DMS153 treated with DMSO at 0.1 percent for 48 hours (cell line): ENCODE measurements around the gene FAM174C.
"Not testable (repeated sequence)": the region's sequence is repeated elsewhere in the genome, so short reads cannot be mapped to it uniquely, and the experiment has no call there.

Experiments
- DNase-seq: peaks from one replicate; lab custom pipeline; 2025; ENCODE audit not compliant: unreplicated experiment; lab: John Stamatoyannopoulos, UW

FAM174C gene

DNA sequence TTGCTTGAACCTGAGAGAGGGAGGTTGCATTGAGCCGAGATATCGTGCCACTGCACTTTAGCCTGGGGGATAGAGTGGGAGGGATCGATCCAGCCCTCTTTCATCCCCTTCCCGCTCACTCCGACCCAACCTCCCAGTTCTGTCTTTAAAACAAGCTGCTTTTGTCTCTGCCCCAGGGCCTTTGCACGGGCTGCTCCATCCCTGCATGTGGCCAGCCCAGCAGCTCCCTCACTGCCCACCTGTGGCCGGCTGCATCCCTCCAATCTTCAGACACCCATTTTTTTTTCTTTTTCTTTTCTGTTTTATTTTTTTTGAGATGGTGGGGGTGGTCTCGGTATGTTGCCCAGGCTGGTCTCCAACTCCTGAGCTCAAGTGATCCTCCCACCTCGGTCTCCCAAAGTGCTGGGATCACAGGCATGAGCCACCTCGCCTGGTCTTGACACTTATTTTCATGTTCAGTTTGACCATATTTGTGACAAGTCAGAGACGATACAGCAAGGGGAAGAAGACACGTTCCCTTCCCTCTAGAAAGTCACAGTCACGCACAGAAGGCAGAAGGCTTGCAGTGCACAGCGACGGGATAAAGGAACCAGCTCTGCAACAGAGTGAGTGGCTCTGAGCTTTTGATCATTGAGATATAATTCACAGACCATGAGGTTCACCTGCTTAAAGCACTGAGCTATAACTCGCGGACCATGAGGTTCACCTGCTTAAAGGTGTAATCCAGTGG, 42.1 kb downstream of the FAM174C start:
- DNase-seq = no peak

DNA sequence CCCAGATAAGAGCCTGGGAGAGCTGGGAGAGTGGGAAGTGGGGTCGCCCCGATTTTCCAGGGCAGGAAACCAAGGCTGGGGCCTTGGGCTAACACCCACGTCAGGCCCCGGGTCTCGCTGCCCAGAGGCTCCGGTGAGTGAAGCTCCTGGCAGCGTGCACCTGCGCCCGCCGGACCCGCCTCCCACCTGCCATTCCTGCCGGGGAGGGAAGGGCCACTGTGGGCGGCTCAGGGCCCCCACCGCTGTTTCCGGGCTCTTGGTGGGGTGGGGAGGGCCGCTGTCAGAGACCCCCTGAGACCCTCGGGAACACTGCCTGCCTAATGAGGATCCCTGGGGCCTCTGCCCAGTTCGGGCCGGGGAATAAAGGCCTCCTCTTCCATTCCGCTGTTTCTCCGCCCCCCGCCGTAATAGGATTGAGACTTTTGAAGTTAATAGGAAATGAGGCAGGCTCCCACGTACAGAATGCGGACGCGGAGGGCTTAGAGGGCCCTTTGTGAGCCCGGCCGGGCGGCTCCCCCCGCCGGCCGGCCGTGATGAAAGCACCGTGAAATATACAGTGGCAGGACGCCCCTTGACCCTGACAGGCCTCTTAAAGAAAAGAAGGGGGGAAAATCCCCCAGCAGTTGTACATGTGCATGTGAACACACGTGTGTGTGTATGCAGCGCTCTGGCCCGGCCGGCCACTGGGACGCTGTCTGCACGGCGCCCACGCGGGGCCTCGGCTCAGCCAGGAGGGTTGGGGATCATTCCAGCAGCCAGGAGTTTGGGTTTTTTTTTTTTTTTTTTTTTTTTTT, 43.5 kb downstream of the FAM174C start:
- no peak for DNase-seq

DNA sequence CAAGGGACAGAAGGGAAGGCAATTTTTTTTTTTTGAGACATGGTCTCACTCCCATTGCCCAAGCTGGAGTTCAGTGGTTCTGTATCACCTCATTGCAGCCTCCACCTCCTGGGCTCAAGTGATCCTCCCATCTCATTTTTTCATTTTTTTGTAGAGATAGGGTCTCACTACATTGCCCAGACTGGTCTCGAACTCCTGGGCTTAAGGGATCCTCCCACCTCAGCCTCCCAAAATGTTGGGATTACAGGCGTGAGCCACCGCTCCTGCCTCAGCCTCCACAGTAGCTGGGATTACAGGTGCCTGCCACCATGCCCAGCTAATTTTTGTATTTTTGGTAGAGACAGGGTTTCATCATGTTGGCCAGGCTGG, 44.9 kb downstream of the FAM174C start:
- not testable (repeated sequence) for DNase-seq

DNA sequence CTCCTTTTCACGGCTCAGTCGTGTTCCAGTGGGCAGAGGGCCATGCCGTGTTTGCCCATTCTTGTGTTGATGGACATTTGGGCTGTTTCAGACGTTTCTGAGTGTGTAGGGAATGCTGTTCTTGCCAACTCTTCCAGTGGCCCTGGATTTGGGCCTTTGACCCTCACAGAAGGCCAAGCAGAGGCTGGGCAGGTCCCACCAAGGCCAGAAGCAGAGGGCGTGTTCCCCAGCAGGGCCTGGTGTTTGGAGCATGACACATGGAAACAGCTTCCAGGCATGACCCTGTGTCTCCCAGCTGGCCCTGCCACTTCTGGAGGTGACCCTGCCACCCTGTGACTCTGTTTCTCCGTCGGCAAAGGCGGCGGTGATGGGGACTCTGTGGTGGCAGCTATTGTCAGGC, 46.2 kb downstream of the FAM174C start:
- no peak for DNase-seq

DNA sequence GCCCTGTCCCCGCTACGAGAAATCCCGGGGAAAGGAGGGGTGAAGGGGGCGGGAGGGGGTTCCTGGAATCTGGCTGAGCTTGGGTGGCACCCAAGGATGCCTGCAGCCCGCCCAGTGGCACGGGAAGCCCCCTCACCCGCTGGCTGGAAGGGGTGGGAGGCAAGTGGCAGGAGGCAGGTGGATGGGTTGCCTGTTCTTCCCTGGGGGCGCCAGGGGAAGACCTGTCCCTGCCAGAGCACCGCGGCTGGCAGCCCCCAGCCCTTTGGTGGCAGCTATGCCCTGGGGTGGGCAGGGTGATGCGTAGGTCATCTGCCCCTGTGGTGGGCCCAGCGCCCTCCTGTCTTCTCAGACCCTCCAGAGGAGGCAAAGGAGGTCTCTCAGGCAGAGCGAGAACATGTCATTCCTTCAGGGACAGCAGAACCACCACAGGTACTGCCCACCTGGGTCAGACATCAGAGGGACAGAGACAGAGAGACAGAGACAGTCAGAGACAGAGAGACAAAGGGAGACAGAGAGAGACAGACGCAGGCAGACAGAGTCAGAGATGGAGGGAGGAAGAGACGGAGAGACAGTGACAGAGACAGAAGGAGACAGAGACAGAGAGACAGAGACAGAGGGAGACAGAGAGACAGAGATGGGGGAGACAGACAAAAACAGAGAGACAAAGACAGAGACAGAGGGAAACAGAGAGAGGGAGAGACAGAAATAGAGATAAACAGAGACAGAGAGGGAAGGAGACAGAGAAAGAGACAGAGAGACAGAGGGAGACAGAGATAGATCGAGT, 47.1 kb downstream of the FAM174C start:
- DNase-seq = no peak

DNA sequence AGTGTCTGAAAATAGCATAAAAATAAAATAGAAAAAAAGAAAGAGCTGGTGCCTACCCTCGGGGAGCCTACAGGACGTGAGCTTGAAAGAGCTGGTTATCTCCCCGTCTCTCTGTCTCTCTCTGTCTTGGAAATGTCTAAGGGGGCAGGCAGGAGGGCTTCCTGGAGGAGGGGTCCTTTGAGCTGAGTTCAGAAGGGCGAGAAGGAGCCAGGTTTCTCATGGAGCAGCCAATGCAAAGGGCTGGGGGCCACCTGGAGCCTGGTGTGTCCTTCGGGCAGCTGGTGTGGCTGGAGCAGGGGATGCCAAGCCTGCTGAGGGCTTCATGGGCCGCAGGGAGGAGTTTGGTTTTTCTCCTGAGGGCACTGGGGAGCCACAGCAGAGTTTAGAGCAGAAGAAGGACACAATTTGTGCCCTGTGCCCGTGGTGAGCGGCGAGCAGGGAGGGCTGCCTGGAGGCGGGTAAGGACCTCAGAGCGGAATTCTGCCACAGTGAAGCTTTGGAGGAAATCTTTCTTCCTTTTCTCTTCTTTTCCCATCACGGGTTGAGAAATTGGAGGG, 49.0 kb downstream of the FAM174C start:
- DNase-seq = no peak

DNA sequence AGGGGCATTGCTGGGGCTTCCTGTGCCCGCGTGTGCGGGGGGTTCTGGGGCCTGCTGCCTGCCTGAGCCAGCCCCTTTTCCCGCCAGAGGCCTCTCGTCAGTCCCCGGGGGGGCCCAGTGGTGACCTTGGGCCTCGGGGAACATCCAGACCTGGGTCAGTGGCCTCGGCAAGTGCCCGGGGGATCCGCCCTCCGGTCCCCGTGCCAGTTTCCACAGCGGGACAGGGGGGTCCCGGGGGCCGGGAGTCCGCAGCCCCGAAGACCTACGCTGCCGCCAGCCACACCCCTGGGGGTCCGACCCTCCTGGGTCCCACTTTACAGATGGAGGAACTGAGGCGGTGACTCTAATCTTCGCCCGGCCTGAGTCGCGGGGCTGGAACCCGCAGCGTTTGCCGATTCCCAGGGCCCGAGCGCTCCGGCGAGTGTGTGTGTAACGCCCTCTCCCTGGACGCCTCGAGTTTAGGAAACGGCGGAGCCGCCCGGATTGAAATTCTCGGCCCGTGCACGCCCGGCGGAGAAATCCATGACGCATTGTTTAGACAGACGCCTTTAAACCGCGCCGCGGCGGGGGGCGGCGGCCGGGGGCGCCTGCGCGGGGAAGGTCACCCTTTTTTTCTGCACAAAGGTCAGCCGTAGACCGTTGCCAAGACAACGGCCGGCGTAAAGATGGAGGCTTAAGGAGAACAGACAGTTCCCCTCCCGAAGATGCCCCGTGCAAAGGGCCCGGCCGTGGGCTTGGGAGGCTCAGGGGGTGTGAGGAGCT, 49.7 kb downstream of the FAM174C start:
- no peak for DNase-seq

DNA sequence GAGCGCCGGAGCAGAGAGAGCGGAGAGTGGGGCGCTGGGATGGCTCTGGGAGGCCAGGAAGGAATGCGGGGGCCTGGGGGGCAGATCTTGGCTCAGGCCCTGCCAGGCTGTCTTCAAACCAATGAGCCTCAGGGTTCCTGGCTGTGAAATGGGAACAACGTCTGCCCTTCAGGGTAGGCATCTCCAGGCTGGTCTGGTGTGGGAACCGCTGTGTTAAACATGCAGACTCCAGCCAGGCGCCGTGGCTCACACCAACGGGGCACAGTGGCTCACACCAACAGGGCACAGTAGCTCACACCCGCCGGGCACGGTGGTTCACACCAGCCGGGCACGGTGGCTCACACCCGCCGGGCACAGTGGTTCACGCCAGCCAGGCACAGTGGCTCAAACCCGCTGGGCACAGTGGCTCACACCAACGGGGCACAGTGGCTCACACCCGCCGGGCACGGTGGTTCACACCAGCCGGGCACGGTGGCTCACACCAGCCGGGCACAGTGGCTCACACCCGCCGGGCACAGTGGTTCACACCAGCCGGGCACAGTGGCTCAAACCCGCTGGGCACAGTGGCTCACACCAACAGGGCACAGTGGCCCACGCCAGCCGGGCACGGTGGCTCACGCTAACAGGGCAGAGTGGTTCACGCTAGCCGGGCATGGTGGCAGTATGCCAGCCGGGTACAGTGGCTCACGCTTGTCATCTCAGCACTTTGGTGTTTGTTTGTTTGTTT, 50.4 kb downstream of the FAM174C start:
- no peak for DNase-seq

DNA sequence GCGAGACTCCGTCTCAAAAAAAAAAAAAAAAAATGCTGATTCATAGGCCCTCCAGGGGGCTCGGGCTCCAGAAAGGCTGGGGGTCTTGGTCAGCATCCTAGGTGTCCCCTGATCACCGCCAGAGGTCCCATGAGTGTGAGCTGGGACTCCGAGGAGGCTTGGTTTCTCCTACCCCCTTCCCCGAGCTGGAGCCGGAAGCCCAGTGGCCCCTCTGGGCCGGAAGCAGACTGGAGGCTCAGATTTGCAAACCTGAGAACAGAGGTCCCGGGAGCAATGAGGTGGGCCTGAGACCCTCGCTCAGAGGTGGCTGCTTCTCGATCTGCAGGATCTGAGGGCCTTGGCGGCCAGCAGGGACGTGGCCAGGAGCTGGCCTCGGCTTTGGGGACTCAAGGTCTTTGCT, 51.8 kb downstream of the FAM174C start:
- DNase-seq = no peak
